GM23338 (cell line): ENCODE data around the gene KYAT1. TPM values are rescaled to one million over a fixed set of nuclear protein-coding genes. Genes with fewer than 3 reads are reported as not detected.

ENCODE experiments used
- ATAC-seq: fragments of 200-7000 bp; cut with Tn5 transposase; 3 replicates; pipeline ENCODE4 v1.9.1; 2020
- DNase-seq: peaks from one replicate; pipeline ENCODE4 v3.0.0-alpha.2; 2015; ENCODE audit warnings: low spot score
- H2AFZ ChIP-seq: fragments of 200-600 bp; sonication (generic); 2 replicates; pipeline ENCODE4 v1.8.0; 2016; ENCODE audit warnings: antibody characterized with exemption, mild to moderate bottlenecking, moderate library complexity
- H3F3A ChIP-seq: fragments of 200-600 bp; sonication (generic); replicated peaks from 2 replicates; pipeline ENCODE4 v1.8.0; 2017; ENCODE audit warnings: antibody characterized with exemption, mixed run types, low read depth
- H3K27ac ChIP-seq: fragments of 200-600 bp; sonication (generic); 2 replicates; pipeline ENCODE4 v1.6.1; 2016; ENCODE audit warnings: low read depth
- H3K27me3 ChIP-seq: fragments of 200-600 bp; sonication (generic); 2 replicates; pipeline ENCODE4 v1.8.0; 2016; ENCODE audit warnings: mild to moderate bottlenecking, mixed run types, moderate library complexity; ENCODE audit not compliant: insufficient read depth
- H3K36me3 ChIP-seq: fragments of 200-600 bp; sonication (generic); 2 replicates; pipeline ENCODE4 v1.8.0; 2016; ENCODE audit warnings: mild to moderate bottlenecking; ENCODE audit not compliant: insufficient read depth
- H3K4me1 ChIP-seq: fragments of 200-600 bp; sonication (generic); 2 replicates; pipeline ENCODE4 v1.8.0; 2016; ENCODE audit warnings: mild to moderate bottlenecking, moderate library complexity; ENCODE audit not compliant: insufficient read depth
- H3K4me2 ChIP-seq: fragments of 200-600 bp; sonication (generic); 2 replicates; pipeline ENCODE4 v1.7.1; 2017; ENCODE audit warnings: mixed run types
- H3K4me3 ChIP-seq: fragments of 200-600 bp; sonication (generic); 2 replicates; pipeline ENCODE4 v1.6.1; 2016; ENCODE audit warnings: mixed run types
- H3K79me2 ChIP-seq: fragments of 200-600 bp; sonication (generic); replicated peaks from 2 replicates; pipeline ENCODE4 v1.8.0; 2017; ENCODE audit warnings: mild to moderate bottlenecking; ENCODE audit not compliant: insufficient read depth
- H3K9me2 ChIP-seq: fragments of 200-600 bp; sonication (generic); 2 replicates; pipeline ENCODE4 v1.8.0; 2017; ENCODE audit not compliant: insufficient read depth
- H4K20me1 ChIP-seq: fragments of 200-600 bp; sonication (generic); replicated peaks from 2 replicates; pipeline ENCODE4 v1.8.0; 2017; ENCODE audit warnings: mild to moderate bottlenecking; ENCODE audit not compliant: insufficient read depth
- H3K27ac Mint-ChIP-seq: 2 replicates; pipeline ENCODE4 v1.8.0; 2020; ENCODE audit warnings: inconsistent platforms, mild to moderate bottlenecking, moderate library complexity, mixed read lengths
- H3K27me3 Mint-ChIP-seq: 3 replicates; pipeline ENCODE4 v1.8.0; 2022; ENCODE audit warnings: low read depth, mild to moderate bottlenecking, moderate library complexity, mixed read lengths, inconsistent platforms; ENCODE audit not compliant: insufficient read depth, poor library complexity
- H3K36me3 Mint-ChIP-seq: 3 replicates; pipeline ENCODE4 v1.8.0; 2021; ENCODE audit warnings: low read depth, mild to moderate bottlenecking, inconsistent platforms, moderate library complexity, mixed read lengths
- H3K4me1 Mint-ChIP-seq: 3 replicates; pipeline ENCODE4 v1.8.0; 2020; ENCODE audit warnings: mild to moderate bottlenecking, inconsistent platforms, mixed read lengths
- H3K4me3 Mint-ChIP-seq: 3 replicates; pipeline ENCODE4 v1.8.0; 2021; ENCODE audit warnings: moderate library complexity, mild to moderate bottlenecking, inconsistent platforms, mixed read lengths
- H3K9me3 Mint-ChIP-seq: 3 replicates; pipeline ENCODE4 v1.8.0; 2020; ENCODE audit warnings: moderate library complexity, mild to moderate bottlenecking, inconsistent platforms, mixed read lengths
- CREB1 ChIP-seq: fragments of 250-450 bp; sonication (Bioruptor Pico); IDR thresholded peaks from 2 replicates; pipeline ENCODE4 v1.5.0; 2020; ENCODE audit warnings: low read depth, mild to moderate bottlenecking, moderate library complexity
- CTCF ChIP-seq, 2 experiments: fragments of 200-600 bp in 1 of 2; sonication (generic) in 1 of 2; conservative IDR thresholded peaks; 2 replicates each; pipeline versions ENCODE4 v1.5.1 to v1.6.1; 2016 to 2017; ENCODE audit warnings: antibody characterized with exemption in 2 of 2, low read depth in 2 of 2, mild to moderate bottlenecking in 2 of 2, moderate library complexity in 1 of 2
- JUNB ChIP-seq: IDR thresholded peaks from one replicate; pipeline ENCODE4 v1.6.1; 2016; ENCODE audit warnings: antibody characterized with exemption; ENCODE audit not compliant: unreplicated experiment
- STAT1 ChIP-seq: IDR thresholded peaks from one replicate; pipeline ENCODE4 v1.6.1; 2016; ENCODE audit warnings: antibody characterized with exemption; ENCODE audit not compliant: unreplicated experiment
- ZNF331 ChIP-seq: fragments of 250-450 bp; sonication (Bioruptor Pico); IDR thresholded peaks from 2 replicates; pipeline ENCODE4 v1.5.0; 2020; ENCODE audit warnings: low read depth, mild to moderate bottlenecking, moderate library complexity
- polyA plus RNA-seq: library from polyadenylated mRNA; unstranded; fragments of >200 nt; fragmentation: Nextera tagmentation; extraction: Ambion mirVana; gene quantifications from 2 replicates; pipeline ENCODE4 v1.2.1, GENCODE V29; 2016
- total RNA-seq: library from RNA; depleted of rRNA; stranded (reverse); fragments of >200 nt; shearing (Covaris generic); gene quantifications from 2 replicates; pipeline ENCODE4 v1.2.3, GENCODE V29; 2014
- TF ChIP-seq, protein P1 (sequence below): fragments of 250-450 bp; sonication (Bioruptor Pico); IDR thresholded peaks from 2 replicates; pipeline ENCODE4 v1.5.0; 2020; ENCODE audit warnings: mild to moderate bottlenecking, moderate library complexity

KYAT1 gene
- total and polyA plus RNA-seq, 2 experiments from 2014 or later = 26.1 to 34.0 TPM

- TF ChIP-seq, protein P1, sequence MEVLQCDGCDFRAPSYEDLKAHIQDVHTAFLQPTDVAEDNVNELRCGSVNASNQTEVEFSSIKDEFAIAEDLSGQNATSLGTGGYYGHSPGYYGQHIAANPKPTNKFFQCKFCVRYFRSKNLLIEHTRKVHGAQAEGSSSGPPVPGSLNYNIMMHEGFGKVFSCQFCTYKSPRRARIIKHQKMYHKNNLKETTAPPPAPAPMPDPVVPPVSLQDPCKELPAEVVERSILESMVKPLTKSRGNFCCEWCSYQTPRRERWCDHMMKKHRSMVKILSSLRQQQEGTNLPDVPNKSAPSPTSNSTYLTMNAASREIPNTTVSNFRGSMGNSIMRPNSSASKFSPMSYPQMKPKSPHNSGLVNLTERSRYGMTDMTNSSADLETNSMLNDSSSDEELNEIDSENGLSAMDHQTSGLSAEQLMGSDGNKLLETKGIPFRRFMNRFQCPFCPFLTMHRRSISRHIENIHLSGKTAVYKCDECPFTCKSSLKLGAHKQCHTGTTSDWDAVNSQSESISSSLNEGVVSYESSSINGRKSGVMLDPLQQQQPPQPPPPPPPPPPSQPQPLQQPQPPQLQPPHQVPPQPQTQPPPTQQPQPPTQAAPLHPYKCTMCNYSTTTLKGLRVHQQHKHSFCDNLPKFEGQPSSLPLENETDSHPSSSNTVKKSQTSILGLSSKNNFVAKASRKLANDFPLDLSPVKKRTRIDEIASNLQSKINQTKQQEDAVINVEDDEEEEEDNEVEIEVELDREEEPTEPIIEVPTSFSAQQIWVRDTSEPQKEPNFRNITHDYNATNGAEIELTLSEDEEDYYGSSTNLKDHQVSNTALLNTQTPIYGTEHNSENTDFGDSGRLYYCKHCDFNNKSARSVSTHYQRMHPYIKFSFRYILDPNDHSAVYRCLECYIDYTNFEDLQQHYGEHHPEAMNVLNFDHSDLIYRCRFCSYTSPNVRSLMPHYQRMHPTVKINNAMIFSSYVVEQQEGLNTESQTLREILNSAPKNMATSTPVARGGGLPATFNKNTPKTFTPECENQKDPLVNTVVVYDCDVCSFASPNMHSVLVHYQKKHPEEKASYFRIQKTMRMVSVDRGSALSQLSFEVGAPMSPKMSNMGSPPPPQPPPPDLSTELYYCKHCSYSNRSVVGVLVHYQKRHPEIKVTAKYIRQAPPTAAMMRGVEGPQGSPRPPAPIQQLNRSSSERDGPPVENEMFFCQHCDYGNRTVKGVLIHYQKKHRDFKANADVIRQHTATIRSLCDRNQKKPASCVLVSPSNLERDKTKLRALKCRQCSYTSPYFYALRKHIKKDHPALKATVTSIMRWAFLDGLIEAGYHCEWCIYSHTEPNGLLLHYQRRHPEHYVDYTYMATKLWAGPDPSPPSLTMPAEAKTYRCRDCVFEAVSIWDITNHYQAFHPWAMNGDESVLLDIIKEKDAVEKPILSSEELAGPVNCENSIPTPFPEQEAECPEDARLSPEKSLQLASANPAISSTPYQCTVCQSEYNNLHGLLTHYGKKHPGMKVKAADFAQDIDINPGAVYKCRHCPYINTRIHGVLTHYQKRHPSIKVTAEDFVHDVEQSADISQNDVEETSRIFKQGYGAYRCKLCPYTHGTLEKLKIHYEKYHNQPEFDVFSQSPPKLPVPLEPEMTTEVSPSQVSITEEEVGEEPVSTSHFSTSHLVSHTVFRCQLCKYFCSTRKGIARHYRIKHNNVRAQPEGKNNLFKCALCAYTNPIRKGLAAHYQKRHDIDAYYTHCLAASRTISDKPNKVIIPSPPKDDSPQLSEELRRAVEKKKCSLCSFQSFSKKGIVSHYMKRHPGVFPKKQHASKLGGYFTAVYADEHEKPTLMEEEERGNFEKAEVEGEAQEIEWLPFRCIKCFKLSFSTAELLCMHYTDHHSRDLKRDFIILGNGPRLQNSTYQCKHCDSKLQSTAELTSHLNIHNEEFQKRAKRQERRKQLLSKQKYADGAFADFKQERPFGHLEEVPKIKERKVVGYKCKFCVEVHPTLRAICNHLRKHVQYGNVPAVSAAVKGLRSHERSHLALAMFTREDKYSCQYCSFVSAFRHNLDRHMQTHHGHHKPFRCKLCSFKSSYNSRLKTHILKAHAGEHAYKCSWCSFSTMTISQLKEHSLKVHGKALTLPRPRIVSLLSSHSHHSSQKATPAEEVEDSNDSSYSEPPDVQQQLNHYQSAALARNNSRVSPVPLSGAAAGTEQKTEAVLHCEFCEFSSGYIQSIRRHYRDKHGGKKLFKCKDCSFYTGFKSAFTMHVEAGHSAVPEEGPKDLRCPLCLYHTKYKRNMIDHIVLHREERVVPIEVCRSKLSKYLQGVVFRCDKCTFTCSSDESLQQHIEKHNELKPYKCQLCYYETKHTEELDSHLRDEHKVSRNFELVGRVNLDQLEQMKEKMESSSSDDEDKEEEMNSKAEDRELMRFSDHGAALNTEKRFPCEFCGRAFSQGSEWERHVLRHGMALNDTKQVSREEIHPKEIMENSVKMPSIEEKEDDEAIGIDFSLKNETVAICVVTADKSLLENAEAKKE (CRISPR knock-in tag) = no peak
- TF ChIP-seq STAT1 (no peak), JUNB (no peak)
Measured at GRCh38 chr9:128916204-128916603, 34.5 kb upstream of the KYAT1 start (continued).

- H3K36me3 ChIP-seq = peaks cover 5% of the 10 kb centered on the region; the same call in 1 of the 2 replicates
- no peak overlapping the region for H3K4me3 ChIP-seq
- no peak overlapping the region for H3K27ac ChIP-seq
- H3K4me2 ChIP-seq = no peak overlapping the region
- peaks cover 13% of the 10 kb centered on the region for H3K4me1 ChIP-seq
- no peak overlapping the region for H2AFZ ChIP-seq
- H3K36me3 Mint-ChIP-seq = peaks cover 58% of the 10 kb centered on the region
- H3F3A ChIP-seq = no peaks in the 10 kb centered on the region
- no peak overlapping the region for H3K4me3 Mint-ChIP-seq
- H3K9me3 Mint-ChIP-seq = no peaks in the 10 kb centered on the region
- H3K27me3 Mint-ChIP-seq = peaks cover 8% of the 10 kb centered on the region
- H4K20me1 ChIP-seq = peaks cover 16% of the 10 kb centered on the region; the same call in 1 of the 2 replicates
- no peak for ATAC-seq
- H3K79me2 ChIP-seq = peaks cover 29% of the 10 kb centered on the region
- no peak for DNase-seq
- H3K4me1 Mint-ChIP-seq = peaks cover 33% of the 10 kb centered on the region
- no peaks in the 10 kb centered on the region for H3K27me3 ChIP-seq
- H3K27ac Mint-ChIP-seq = 0 out of 2 replicates have a peak overlapping the region, but pooled peaks have one; percentile 95
- H3K9me2 ChIP-seq = no peaks in the 10 kb centered on the region
- TF ChIP-seq CTCF (conservative IDR thresholded peaks at IDR 0.05; ENCODE audit: low read depth in 2 of 2) = no peak
- TF ChIP-seq ZNF331 (CRISPR knock-in tag) = no peak
- TF ChIP-seq, protein P1 (CRISPR knock-in tag) = no peak
- no peak for TF ChIP-seq CREB1 (CRISPR knock-in tag)
Measured at GRCh38 chr9:128913995-128914772, 32.4 kb upstream of the KYAT1 start.
